GM12872 (cell line): ENCODE data around the gene TEX26.

ENCODE experiments used
- TF ChIP-seq, protein P1 (sequence below): IDR thresholded peaks from 3 replicates; pipeline ENCODE4 v1.5.1; 2011; ENCODE audit warnings: low read depth, mild to moderate bottlenecking, low read length, moderate library complexity; ENCODE audit not compliant: insufficient read depth

The TEX26 gene

GRCh38 chr13:30982906-30983305 lies 50.5 kb downstream of the TEX26 start:
- TF ChIP-seq, protein P1, sequence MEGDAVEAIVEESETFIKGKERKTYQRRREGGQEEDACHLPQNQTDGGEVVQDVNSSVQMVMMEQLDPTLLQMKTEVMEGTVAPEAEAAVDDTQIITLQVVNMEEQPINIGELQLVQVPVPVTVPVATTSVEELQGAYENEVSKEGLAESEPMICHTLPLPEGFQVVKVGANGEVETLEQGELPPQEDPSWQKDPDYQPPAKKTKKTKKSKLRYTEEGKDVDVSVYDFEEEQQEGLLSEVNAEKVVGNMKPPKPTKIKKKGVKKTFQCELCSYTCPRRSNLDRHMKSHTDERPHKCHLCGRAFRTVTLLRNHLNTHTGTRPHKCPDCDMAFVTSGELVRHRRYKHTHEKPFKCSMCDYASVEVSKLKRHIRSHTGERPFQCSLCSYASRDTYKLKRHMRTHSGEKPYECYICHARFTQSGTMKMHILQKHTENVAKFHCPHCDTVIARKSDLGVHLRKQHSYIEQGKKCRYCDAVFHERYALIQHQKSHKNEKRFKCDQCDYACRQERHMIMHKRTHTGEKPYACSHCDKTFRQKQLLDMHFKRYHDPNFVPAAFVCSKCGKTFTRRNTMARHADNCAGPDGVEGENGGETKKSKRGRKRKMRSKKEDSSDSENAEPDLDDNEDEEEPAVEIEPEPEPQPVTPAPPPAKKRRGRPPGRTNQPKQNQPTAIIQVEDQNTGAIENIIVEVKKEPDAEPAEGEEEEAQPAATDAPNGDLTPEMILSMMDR = no peak

DNA sequence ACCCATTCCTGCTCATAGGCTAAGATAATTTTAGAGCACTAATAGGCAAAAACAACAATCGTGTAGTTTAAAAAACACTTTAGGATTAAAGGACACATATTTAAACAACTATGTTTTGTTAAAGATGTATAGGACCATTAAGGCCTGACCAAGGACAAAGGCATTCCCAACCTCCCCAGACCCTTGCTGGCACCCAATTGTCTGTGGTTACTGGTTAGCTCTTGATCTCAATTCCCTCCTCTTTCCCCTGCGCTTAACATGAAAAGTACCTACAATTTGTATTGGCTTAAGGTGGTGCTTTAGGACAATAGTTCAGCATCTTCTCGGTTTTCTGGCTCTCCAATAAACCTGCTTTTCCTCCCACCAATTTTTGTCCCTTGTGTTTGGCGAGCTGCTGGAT lies 51.0 kb downstream of the TEX26 start:
- TF ChIP-seq, protein P1 = no peak

DNA sequence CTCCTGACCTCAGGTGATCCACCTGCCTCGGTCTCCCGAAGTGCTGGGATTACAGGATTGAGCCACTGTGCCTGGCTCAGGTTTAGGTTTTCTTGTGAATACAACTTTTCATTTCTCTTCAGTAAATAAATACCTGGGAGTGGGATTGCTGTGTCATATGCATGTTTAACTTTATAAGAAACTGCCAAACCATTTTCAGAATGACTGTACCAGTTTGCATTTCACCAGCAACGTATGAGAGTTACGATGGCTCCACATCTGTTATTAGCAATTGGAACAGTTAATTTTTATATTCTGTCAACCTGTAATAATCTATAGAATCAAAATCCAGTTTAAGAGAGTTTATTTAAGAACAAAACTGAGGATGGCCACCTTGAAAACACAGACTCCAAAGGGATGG lies 52.2 kb downstream of the TEX26 start:
- TF ChIP-seq, protein P1 = no peak

DNA sequence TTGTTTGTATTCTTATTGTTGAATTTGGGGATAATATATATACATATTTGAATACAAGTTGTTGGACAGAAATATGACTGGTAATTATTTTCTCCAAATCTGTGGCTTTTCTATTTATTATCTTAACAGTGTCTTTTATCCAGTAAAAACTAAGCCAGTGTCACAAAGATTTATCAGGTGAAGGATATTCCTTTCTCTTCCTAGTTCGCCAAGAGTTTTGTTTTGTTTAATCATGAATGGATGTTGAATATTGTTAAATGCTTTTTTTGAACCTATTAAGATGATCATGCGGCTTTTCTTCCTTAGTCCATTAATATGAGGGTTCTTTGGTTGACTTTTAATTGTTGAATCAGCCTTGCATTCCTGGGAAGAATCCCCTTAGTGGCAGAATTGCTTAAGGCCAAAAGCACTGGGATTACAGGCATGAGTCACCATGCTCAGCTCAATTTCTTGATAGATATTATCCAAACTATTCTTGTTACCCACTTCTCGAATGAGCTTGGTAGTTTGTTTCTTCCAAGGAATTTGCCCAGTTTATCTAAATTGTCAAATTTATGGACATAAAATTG lies 53.3 kb downstream of the TEX26 start:
- TF ChIP-seq, protein P1 = no peak

GRCh38 chr13:30991184-30991583 lies 58.7 kb downstream of the TEX26 start:
- TF ChIP-seq, protein P1 = no peak

GRCh38 chr13:30991922-30992321 lies 59.5 kb downstream of the TEX26 start:
- TF ChIP-seq, protein P1 = no peak

- TF ChIP-seq, protein P1 = no peak
Observed at GRCh38 chr13:30995331-30995730, 62.9 kb downstream of the TEX26 start.
